Lung (tissue), 12 donors: ENCODE data around the gene NCBP2L. TPM values are rescaled to one million over a fixed set of nuclear protein-coding genes. Genes with fewer than 3 reads are reported as not detected.
A peak's percentile ranks its signal among the peaks of the same experiment; 100 is the strongest.

Experiments
- ATAC-seq: fragments of 200-7000 bp; cut with Tn5 transposase; one replicate; pipeline ENCODE4 v1.9.1; 2020; ENCODE audit warnings: moderate number of reproducible peaks; ENCODE audit not compliant: insufficient read depth, low FRiP score
- DNase-seq, 3 donors: peaks; one replicate each; pipeline ENCODE4 v3.0.0-alpha.2; 2013 to 2017
- H3K27ac ChIP-seq, 2 donors: one replicate each; pipeline ENCODE4 v1.5.1; 2013; ENCODE audit warnings: mild to moderate bottlenecking in 2 of 2, moderate library complexity in 2 of 2, control low read depth in 1 of 2, inconsistent platforms in 1 of 2, low read depth in 1 of 2, low read length in 1 of 2
- H3K27me3 ChIP-seq, 3 donors: one replicate each; pipeline ENCODE4 v1.5.1; 2013; ENCODE audit warnings: low read length in 2 of 3; ENCODE audit not compliant: control insufficient read depth in 3 of 3, insufficient read depth in 3 of 3
- H3K36me3 ChIP-seq, 4 donors: one replicate each; pipeline ENCODE4 v1.5.1; 2013; ENCODE audit warnings: low read length in 4 of 4, mild to moderate bottlenecking in 1 of 4, moderate library complexity in 1 of 4; ENCODE audit not compliant: control insufficient read depth in 4 of 4, insufficient read depth in 4 of 4
- H3K4me1 ChIP-seq, 5 donors: one replicate each; pipeline ENCODE4 v1.5.1; 2013; ENCODE audit warnings: low read length in 5 of 5, mild to moderate bottlenecking in 2 of 5, moderate library complexity in 1 of 5; ENCODE audit not compliant: control insufficient read depth in 5 of 5, insufficient read depth in 5 of 5
- H3K4me3 ChIP-seq: one replicate; pipeline ENCODE4 v1.5.1; 2013; ENCODE audit warnings: mild to moderate bottlenecking, control low read depth, moderate library complexity
- H3K9ac ChIP-seq, 2 donors: one replicate each; pipeline ENCODE4 v1.5.1; 2013; ENCODE audit warnings: low read length in 2 of 2, control low read depth in 1 of 2; ENCODE audit not compliant: insufficient read depth in 1 of 2
- H3K9me3 ChIP-seq, 4 donors: one replicate each; pipeline ENCODE4 v1.5.1; 2013; ENCODE audit warnings: low read length in 3 of 4, mild to moderate bottlenecking in 1 of 4, moderate library complexity in 1 of 4; ENCODE audit not compliant: control insufficient read depth in 4 of 4, insufficient read depth in 3 of 4
- CTCF ChIP-seq: IDR thresholded peaks from 2 replicates; pipeline ENCODE4 v1.5.1; 2012; ENCODE audit warnings: mild to moderate bottlenecking; ENCODE audit errors: control extremely low read depth, extremely low read depth
- WGBS, 2 donors: extraction: QIAGEN DNeasy Blood & Tissue Kit; methylation state at CpG; one replicate each; pipeline ENCODE4 v1.1.7; 2013; 5-methylcytosine and 5-hydroxymethylcytosine counted together
- polyA plus RNA-seq, 2 donors: library from polyadenylated mRNA; stranded (reverse); fragments of 200-250 nt; gene quantifications; one replicate each; pipeline ENCODE4 v1.2.1, GENCODE V29; 2013
- total RNA-seq, 2 donors: library from RNA; depleted of rRNA in 1 of 2; stranded (reverse); fragments of >200 nt in 1 of 2; gene quantifications; one replicate each; pipeline ENCODE4 v1.2.1, GENCODE V29; 2014 to 2021
- donor health status: control.
- donor health status: control.
- donor health status: Bipolar disorder and iron deficiency.
- donor health status: healthy.
- donor health status: DM: yes; HTN: yes; CAD: no.

NCBP2L gene
- total and polyA plus RNA-seq, 4 donors = 0.03 to 0.12 (median 0.10) TPM

- Histone ChIP-seq H3K9me3 (no peaks in the 10 kb centered on the region), H3K36me3 (no peaks in the 10 kb centered on the region), H3K4me1 (peaks cover 0 to 8% (median 3%) of the 10 kb centered on the region in 5 donors), H3K27ac (peak overlapping the region in 1 of 2 donors; percentile 79), H3K9ac (no peak overlapping the region), H3K27me3 (peaks cover 0 to 13% (median 8%) of the 10 kb centered on the region in 3 donors), H3K4me3 (no peak overlapping the region)
- WGBS, 2 donors = 56 to 76% methylated on average over 3 of the region's 3 CpGs
- no peak for TF ChIP-seq CTCF
- DNase-seq = no peak
- ATAC-seq = no peak
Measured at GRCh38 chrX:107755721-107756120, 21.8 kb upstream of the NCBP2L start.

GRCh38 chrX:107758231-107758766, 19.2 kb upstream of the NCBP2L start:
- ATAC-seq (no peak), DNase-seq (no peak)
- no peak for TF ChIP-seq CTCF
- Histone ChIP-seq H3K9me3 (no peaks in the 10 kb centered on the region), H3K9ac (no peak overlapping the region), H3K36me3 (no peaks in the 10 kb centered on the region), H3K27me3 (peaks cover 0 to 26% (median 8%) of the 10 kb centered on the region in 3 donors), H3K4me1 (peaks cover 0 to 10% (median 0%) of the 10 kb centered on the region in 5 donors), H3K4me3 (no peak overlapping the region), H3K27ac (no peak overlapping the region)
- 80 to 96% methylated on average over 5 of the region's 5 CpGs for WGBS, 2 donors

GRCh38 chrX:107760304-107761077, 17.0 kb upstream of the NCBP2L start:
- H3K36me3 ChIP-seq = no peaks in the 10 kb centered on the region
- WGBS, 2 donors = 85 to 96% methylated on average over 5 of the region's 5 CpGs
- no peak overlapping the region for H3K4me3 ChIP-seq
- no peak overlapping the region for H3K27ac ChIP-seq
- peaks cover 0 to 36% (median 9%) of the 10 kb centered on the region in 3 donors for H3K27me3 ChIP-seq
- H3K4me1 ChIP-seq = peaks cover 0 to 8% (median 0%) of the 10 kb centered on the region in 5 donors
- H3K9ac ChIP-seq = no peak overlapping the region
- no peaks in the 10 kb centered on the region for H3K9me3 ChIP-seq
- DNase-seq (no peak), ATAC-seq (no peak)
- no peak for TF ChIP-seq CTCF
